ENCODE data around the gene OR1J2. TPM values are rescaled to one million over a fixed set of nuclear protein-coding genes. Genes with fewer than 3 reads are reported as not detected.

OR1J2 gene
- total and polyA plus RNA-seq, 12 donors = not detected

- no peak for DNase-seq
- Histone ChIP-seq H3K9me3 (replicated peaks in 1 of 3) (no peaks in the 10 kb centered on the region), H3K36me3 (replicated peaks in 1 of 2) (no peaks in the 10 kb centered on the region), H3K27ac (no peak overlapping the region), H3K4me1 (replicated peaks in 1 of 2) (no peaks in the 10 kb centered on the region), H3K27me3 (peaks cover 4% of the 10 kb centered on the region), H3K4me3 (no peak overlapping the region)
- intact Hi-C loops (cut with DNase I) = no loop called here
- 49 to 57% (median 51%) methylated on average over 8 of the region's 8 CpGs for WGBS, 4 donors
- no peak for TF ChIP-seq POLR2A (IDR thresholded peaks at IDR 0.05)
- no peak for TF ChIP-seq CTCF (IDR thresholded peaks at IDR 0.05)
These were observed 35.6 kb downstream of the OR1J2 start for GRCh38 chr9:122546196-122546595.

- DNase-seq = no peak
- Histone ChIP-seq H3K9me3 (replicated peaks in 1 of 3) (no peaks in the 10 kb centered on the region), H3K4me3 (no peak overlapping the region), H3K27me3 (peaks cover 2% of the 10 kb centered on the region), H3K27ac (no peak overlapping the region), H3K4me1 (replicated peaks in 1 of 2) (no peaks in the 10 kb centered on the region), H3K36me3 (replicated peaks in 1 of 2) (no peaks in the 10 kb centered on the region)
- WGBS, 4 donors = 50 to 70% (median 65%) methylated on average over 5 of the region's 5 CpGs
- intact Hi-C loops (cut with DNase I) = no loop called here
- TF ChIP-seq POLR2A (IDR thresholded peaks at IDR 0.05) (no peak), CTCF (IDR thresholded peaks at IDR 0.05) (no peak)
These were observed 40.8 kb downstream of the OR1J2 start for GRCh38 chr9:122551371-122551770.

GRCh38 chr9:122552812-122553211 lies 42.2 kb downstream of the OR1J2 start, which contains the start of gene OR1N2:
OR1N2 (plus strand) TSS chr9:122553112; CDS start chr9:122553212, 100 bp downstream.
- 50 to 73% (median 71%) methylated on average over 2 of the region's 2 CpGs for WGBS, 4 donors

More at GRCh38 chr9:122552812-122553211, 42.2 kb downstream of the OR1J2 start, which contains the start of gene OR1N2:
- Histone ChIP-seq H3K4me1 (replicated peaks in 1 of 2) (no peaks in the 10 kb centered on the region), H3K4me3 (no peak within 1 kb of the TSS), H3K9me3 (replicated peaks in 1 of 3) (no peaks in the 10 kb centered on the region), H3K36me3 (replicated peaks in 1 of 2) (no peaks in the 10 kb centered on the region), H3K27ac (no peak within 1 kb of the TSS), H3K27me3 (no peaks in the 10 kb centered on the region)
- DNase-seq = no peak
- intact Hi-C loops (cut with DNase I) = no loop called here
- no peak for TF ChIP-seq POLR2A (IDR thresholded peaks at IDR 0.05)
- no peak for TF ChIP-seq CTCF (IDR thresholded peaks at IDR 0.05)

Other genes starting within 250 kb of the OR1J2 start
- 10 to 100 TPM in 7 of 9 donors, 1 to 10 TPM in 2; 7.5 to 31.5 (median 18.5) TPM for gene RBM18, start 246.0 kb upstream of the OR1J2 start, total RNA-seq
- 10 to 100 TPM in 1 of 3 donors, 1 to 10 TPM in 2; 3.4 to 39.1 (median 5.5) TPM for gene RBM18, start 246.0 kb upstream of the OR1J2 start, polyA plus RNA-seq
- 10 to 100 TPM; 24.9 to 55.4 (median 34.6) TPM for gene MRRF, start 245.9 kb upstream of the OR1J2 start, total RNA-seq
- 10 to 100 TPM; 34.5 to 66.3 (median 49.3) TPM for gene MRRF, start 245.9 kb upstream of the OR1J2 start, polyA plus RNA-seq
- gene PTGS1, start 139.8 kb upstream of the OR1J2 start, total RNA-seq = 1 to 10 TPM in 8 of 9 donors, under 1 TPM in 1; 0.78 to 6.6 (median 5.6) TPM
- 1 to 10 TPM; 1.3 to 1.7 (median 1.6) TPM for gene PTGS1, start 139.8 kb upstream of the OR1J2 start, polyA plus RNA-seq
- gene OR1J1, start 32.9 kb upstream of the OR1J2 start, total RNA-seq = not detected
- not detected for gene OR1J1, start 32.9 kb upstream of the OR1J2 start, polyA plus RNA-seq
- gene OR1J4, start 8.3 kb downstream of the OR1J2 start, total RNA-seq = not detected
- gene OR1J4, start 8.3 kb downstream of the OR1J2 start, polyA plus RNA-seq = not detected
- not detected for gene OR1N1, start 16.5 kb downstream of the OR1J2 start, total RNA-seq
- gene OR1N1, start 16.5 kb downstream of the OR1J2 start, polyA plus RNA-seq = not detected
- not detected for gene OR1N2, start 42.3 kb downstream of the OR1J2 start, total RNA-seq
- not detected for gene OR1N2, start 42.3 kb downstream of the OR1J2 start, polyA plus RNA-seq
- gene OR1L8, start 72.6 kb downstream of the OR1J2 start, total RNA-seq = under 1 TPM in 3 of 9 donors, not detected in 6; 0.06 to 0.71 (median 0.29) TPM
- under 1 TPM in 2 of 3 donors, not detected in 1; 0.07 to 0.09 TPM for gene OR1L8, start 72.6 kb downstream of the OR1J2 start, polyA plus RNA-seq
- not detected for gene OR1Q1, start 103.9 kb downstream of the OR1J2 start, total RNA-seq
- not detected for gene OR1Q1, start 103.9 kb downstream of the OR1J2 start, polyA plus RNA-seq
- gene OR1B1, start 146.8 kb downstream of the OR1J2 start, total RNA-seq = not detected
- not detected for gene OR1B1, start 146.8 kb downstream of the OR1J2 start, polyA plus RNA-seq
- not detected for gene OR1L1, start 150.9 kb downstream of the OR1J2 start, total RNA-seq
- gene OR1L1, start 150.9 kb downstream of the OR1J2 start, polyA plus RNA-seq = not detected
- not detected for gene OR1L3, start 164.3 kb downstream of the OR1J2 start, total RNA-seq
- not detected for gene OR1L3, start 164.3 kb downstream of the OR1J2 start, polyA plus RNA-seq
- gene OR1L4, start 213.2 kb downstream of the OR1J2 start, total RNA-seq = not detected
- gene OR1L4, start 213.2 kb downstream of the OR1J2 start, polyA plus RNA-seq = not detected
- gene OR1L6, start 231.5 kb downstream of the OR1J2 start, total RNA-seq = not detected
- not detected for gene OR1L6, start 231.5 kb downstream of the OR1J2 start, polyA plus RNA-seq